GM21737 (cell line): ENCODE measurements around the gene TMEM132D.

ENCODE experiments used
- ATAC-seq: cut with Tn5 transposase; IDR thresholded peaks from one replicate; pipeline ENCODE4 v1.9.1; 2021; ENCODE audit warnings: mild to moderate bottlenecking, moderate library complexity; ENCODE audit not compliant: unreplicated experiment

TMEM132D gene

DNA sequence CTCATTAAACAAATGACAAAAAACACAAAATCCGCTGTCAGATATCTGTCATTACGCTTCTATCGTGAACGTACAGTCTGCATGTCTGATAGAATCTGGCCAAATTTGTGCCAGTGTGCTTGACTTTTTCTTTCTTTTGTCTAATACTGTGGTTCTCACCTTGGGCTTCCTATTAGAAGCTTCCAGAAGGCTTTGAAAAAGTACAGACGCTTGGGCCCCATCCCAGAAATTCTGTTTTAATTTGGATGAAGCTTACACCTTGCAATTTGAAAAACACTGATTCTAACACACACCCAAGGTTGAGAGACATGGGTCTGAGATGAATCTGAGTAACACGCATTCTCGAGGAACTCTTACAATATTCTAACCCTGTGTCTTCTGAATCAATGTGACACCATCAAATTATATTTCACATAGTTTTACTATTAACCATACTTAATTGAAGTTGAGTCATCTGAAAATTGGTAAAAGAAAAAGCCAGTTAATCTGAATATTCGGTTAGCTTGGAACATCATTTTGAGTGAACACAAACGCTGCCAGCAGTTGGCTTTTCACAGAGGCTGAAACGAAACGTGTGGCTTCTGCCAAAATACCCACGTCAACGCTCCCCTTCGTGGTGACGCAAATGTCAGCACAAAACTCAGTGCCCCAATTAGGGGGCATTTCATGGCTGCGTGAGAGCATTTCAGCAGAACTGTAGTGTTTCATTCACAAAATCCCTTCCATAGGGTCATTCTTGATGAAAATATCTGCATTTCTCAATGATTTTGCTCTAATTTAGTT is 420.5 kb downstream of the TMEM132D start:
- ATAC-seq, result no peak

DNA sequence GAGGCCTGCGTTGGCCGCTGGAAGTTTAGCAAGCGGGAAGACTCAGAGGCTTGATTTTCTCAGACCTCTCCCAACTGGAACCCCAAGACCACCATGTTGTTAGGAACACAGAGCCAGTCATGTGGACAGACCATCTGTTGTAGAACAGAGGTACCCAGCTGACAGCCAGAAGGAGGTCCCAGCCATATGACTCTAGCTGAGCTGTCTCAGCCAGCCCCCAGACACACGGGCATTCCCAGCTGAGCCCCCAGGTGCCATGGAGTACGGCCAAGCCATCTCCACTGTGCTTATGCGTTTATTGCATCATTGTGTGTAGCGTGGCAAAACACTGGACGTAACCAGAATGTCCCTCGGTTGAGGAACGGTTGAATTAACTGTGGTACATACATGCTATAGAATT is 421.9 kb downstream of the TMEM132D start:
- no peak for ATAC-seq

DNA sequence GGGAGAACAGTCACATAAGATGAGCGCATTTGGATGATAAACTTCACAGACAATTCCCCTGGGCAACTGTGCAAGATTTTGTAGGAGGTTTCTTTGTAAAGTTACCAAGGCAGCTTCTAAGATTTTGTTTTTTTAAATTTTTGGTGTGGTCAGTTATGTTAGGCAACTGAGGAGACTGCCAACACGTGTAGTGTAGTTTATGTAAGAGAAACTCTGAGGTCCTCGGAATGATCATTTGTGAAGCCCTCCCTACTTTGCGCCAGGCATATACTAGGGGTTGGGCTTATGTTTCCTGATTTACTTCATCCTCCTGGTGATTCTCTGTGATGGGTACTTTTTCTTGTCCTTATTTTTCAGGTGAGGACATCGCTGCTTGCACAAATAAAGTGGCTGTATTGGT is 433.6 kb downstream of the TMEM132D start:
- no peak for ATAC-seq

DNA sequence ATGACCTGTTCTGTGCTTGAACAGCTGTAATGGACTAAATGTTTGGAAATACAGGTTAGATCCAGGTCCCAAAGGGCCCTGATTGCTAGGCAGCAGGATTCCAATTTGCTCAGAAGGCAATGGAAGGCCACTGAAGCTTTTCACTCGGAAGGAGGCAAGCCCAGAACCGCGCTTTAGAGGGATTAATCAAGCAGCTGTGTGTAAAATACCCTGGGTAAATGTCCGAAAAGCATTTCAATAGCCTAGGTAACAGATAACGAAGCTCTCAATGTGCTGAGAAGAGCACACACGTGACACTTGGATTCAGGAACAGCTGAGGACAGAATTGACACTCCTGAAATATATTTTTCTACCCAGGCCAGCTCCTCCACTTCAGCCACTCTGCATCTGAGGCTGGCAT is 436.1 kb downstream of the TMEM132D start:
- no peak for ATAC-seq

DNA sequence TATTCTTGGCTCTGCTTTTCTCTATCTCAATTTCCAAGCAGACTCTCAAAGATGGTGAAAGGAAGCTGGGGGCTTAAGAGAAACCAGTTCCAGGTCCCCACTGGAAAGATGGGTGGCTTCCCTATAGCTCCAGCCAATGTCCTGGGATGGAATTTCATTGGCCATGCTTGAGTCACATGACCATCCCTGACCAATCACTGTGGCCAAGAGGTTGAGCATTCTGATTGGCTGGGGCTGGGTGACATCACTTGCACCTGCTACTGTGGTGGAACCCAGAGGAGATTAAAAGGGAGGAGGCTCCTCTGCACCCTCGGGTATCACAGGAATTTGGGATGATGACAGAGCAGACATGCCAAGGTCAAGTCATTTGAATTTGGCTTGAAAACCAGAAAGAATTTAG is 436.5 kb downstream of the TMEM132D start:
- ATAC-seq, result no peak

DNA sequence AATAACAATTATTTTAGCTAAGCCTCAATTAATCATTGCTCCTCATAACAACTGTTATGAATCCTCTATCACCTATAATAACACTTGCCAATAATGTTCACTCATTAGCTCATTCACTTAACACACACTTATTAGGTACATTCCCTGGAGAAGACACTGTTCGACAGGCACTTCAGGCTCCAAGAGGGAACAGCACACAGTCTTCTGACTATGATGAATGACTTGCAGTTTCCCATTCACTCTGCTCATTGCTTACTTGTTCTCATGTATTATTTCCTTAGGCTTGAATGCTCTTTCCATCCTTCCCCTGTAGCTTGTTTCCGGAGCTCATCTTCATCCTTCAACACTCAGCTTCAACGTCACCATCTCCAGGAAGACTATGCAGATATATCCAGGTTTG is 437.3 kb downstream of the TMEM132D start:
- no peak for ATAC-seq

DNA sequence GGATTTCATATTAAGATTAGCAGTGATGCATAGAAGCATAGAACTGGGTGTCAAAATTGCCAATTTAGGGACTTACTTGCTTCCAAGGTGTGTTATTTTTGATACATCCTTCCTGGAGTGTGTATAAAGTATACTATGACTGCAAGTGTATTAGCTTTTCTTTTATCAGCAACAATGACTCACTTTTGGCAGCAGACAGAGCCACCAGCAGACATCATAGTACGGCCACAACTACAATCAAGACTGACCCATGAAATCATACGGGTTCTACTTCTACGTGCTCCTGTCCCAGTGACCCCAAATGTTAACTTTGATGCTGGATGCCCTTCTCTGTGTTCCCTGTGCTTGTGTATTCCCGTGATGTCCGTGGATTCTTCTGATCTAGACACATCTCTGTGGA is 443.9 kb downstream of the TMEM132D start:
- no peak for ATAC-seq

DNA sequence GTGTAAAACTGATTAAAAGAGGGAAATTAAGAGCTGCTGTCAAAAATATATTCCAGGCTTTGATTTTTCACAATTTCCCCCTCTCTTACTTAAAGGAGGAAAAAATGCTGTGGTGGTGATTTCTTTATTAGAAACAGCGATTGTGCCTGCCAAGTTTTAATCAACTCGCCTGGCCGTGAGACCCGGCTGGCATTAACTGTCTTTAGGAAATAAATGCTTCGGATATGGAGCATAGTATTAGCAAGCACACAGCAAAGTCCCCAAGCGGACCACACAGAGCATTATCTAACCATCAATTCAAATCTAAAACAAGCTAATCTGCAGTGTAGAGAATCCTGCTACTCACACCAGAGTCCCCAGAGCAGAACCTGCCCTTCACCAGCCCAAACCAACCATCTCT is 457.1 kb downstream of the TMEM132D start:
- no peak for ATAC-seq

DNA sequence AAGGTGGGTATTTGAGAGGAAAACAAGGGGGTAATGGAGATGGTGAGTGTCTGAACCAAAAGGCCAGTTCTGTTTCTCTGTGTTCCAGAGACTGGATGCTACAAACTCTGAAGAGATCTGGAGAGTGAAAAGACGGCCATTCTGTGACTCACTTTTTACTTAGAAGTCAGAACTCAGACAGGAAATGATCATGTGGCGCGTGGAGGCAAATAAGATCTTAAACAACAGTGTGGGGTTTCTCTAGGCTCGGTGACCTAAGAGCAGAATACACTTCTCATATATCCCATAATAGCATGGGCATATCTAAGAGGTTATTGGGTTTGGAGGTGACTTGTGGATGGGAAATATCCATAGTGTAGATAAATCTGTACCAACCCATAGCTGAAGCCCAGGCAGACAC is 463.5 kb downstream of the TMEM132D start:
- no peak for ATAC-seq

DNA sequence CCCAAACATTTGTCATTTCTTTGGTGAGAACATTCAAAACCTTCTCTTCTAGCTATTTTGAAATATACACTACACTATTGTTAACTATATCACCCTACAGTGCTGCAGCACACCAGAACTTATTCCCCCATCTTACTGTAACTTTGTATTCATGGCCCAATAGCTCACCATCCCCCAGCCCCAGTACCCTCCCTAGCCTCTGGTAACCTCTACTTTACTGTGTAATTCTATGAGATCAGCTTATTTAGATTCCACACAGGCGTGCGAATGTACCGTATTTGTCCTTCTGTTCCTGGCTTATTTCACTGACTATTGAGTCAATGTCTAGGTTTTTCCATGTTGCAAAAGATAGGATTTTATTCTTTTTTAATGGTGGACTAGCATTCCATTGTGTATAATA is 469.0 kb downstream of the TMEM132D start:
- ATAC-seq, result no peak

DNA sequence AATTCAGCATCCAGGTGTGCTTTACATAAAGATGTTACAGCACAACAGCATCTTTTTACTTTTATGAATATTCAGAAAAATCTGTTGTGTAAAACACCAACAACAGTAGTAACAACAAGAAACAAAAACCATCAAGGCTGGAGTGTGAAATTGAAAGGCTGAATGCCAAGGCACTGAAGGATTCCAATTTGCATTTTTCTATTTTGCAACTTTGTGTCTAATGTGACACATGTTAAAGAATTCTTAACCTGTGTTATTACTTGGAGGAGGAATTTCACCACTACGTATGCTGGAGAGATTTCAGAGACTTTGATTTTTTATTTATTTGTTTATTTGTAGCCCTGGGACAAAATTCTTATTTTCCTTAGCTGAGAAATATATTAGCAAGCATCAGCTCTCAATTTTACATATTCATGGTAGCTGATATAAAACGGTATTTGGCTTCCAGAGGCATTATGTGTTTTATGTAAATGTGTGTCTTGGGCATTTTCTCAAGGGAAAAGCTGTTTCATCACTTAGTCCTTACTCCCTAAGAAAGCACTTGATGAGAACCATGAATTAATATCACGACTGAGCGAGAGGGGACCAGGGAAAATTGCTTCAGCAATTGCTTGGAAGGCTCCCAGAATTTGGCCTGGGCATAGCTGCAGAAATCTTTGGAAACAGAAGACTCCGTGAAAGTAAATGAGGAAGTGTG is 475.4 kb downstream of the TMEM132D start:
- ATAC-seq, result no peak

DNA sequence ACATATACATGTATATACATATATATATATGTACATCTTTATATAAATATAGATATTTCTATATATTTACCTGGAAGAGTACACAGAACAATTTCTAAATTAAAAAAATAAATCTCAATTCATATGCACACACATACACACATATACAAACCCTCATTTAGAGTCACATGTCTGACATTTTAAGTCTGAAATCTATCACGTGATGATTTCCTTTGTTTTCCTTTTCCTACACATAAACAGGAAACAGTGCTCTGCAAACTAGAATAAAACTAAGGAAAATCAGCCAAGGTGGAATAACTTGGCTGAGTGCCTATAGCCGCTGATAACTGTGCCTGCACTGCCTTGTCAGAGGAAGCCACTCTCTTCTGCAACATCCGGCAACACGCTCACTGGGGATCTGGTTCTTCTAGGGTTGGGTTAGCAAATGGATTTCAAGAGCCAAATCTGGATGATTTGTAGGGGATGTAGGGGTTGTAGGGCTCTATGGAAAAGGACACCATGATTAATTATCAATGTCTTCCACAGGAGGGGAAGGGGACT is 480.7 kb downstream of the TMEM132D start:
- ATAC-seq, result no peak

DNA sequence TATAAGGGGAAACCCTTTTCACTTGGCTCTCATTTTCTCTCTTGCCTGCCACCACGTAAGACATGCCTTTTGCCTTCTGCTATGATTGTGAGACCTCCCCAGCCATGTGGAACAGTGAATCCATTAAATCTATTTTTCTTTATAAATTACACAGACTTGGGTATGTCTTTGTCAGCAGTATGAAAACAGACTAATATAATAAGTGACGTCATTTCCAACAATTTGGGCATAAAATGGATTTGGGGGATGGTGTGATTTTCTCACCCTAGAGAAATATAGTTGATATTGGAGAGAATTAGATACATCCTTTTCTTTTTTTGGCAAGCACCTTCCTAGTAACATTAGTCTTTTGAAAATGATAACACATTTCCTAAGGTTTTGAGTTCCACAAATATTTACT is 490.5 kb downstream of the TMEM132D start:
- ATAC-seq, result no peak

DNA sequence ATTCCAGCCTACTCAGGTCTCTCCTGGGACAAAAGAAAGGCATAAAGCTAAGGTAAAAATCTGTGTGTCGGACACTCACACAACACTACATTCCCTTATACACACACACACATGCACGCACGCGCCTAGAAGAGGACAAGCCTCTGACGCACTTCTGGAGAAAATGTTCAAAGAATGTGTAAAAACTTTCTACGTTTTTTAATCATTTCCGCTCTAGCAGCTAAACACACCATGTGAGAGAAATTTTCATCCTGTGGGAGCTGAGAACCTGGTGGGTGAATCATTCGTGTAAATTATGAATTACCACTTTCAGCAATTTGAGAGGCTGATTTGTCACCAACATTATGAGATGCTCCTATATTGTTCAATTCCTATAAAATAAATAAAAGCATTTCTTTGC is 494.5 kb downstream of the TMEM132D start:
- ATAC-seq, result no peak

DNA sequence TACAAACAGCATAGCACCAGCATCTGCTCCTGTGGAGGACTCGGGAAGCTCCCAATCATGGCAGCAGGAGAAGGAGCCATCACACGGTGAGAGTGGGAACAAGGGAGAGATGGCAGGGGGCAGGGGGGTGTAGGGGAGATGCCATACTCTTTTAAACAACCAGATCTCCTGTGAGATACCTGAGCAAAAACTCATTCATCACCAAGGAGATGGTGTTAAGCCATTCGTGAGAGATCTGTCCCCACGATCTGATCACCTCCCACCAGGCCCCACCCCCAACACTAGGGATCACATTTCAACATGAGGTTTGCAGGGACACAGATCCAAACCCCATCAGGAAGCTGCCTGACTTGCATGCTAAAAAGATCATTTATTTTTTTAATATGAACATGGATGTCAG is 499.3 kb downstream of the TMEM132D start:
- no peak for ATAC-seq

DNA sequence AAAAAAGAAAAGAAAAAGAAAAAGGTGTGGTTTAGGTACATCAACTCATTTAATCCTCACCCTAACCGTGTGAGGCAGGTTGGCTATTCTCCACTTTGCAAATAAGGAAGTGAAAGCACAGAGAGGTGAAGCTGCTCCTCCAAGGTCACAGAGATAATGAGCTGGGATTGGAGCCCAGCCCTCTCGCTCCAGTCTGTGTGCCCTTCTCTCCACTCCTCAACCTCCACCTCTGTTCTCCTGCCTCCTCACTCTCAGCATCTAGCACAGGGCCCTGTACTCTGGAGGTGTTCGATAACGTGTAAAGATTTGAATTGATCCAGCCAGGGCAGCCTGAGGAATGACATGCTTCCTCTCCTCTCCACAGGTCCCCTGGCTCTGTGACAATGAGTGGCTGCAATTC is 502.3 kb downstream of the TMEM132D start:
- no peak for ATAC-seq

DNA sequence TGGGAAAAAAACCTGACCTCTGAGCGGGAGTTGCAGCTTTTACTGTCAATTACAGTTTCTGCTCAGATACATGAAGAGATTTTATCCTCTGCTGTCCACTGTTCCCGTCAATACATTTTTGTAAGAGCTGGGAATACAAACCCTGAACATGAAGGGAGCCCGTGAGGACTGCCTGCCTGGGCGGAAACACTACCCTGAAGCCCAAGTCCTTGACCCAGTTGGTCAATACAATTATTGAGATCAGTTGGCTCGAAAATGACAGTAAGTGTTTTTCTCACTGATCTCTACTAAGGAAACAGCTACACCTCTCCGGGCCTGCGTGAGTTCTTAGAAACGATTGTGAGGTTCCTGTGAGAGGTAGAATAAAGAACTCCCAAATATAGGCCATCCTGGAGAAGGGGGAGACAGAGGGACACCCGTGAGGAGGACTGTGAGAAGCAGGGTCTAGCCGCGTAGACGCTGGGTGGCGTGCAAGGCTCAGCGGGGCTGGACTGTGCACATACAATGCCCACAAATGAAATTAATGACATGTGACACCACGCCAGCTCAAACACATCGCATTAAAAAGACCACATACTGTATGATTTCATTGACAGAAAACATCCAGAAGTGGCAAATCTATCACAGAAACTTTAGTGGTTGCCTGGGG is 509.5 kb downstream of the TMEM132D start:
- ATAC-seq, result no peak

DNA sequence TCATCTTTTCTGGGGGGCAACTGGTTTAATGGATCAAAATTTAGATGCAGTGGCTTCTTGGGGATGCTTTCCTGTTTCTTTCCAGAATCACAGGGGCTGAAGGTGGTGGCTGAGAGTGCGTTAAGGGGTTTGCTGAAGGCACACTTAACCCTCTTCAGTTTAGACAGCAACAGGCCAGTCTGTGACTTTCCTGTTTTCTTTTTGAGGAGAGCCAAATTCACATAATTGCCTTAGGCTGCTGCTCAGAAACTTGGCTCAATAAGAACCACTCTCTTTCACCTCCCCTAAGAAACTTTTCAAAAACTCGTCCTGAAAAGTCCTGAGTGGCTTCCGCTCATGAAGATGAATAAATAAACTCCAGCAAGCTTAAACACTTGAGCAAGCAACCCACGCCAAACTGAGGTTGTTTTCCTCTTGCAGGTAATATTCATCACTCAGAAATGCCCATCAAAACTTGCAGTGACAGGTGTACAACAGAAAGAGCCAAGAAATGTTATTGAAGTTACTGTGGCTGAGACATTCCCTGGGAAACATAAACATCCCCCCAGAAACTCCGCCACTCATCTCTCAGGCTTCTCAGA is 510.4 kb downstream of the TMEM132D start:
- ATAC-seq, result no peak

DNA sequence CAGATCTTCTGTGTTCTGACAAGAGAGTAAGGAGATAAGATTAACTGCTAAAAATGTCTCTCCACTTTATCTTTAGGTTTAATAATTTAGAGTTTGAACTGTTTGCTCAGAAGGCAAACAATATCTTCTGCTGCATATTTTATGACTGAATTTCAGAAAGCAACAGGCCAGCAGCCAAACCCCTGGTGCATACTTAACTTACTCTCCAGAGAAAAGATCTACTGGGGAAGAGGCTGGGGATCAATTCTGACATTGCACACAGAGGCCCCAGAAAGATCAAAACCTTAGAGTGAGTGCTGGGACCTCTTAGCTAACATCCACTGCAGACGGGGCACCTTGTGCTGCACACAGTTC is 518.2 kb downstream of the TMEM132D start:
- ATAC-seq, result no peak

DNA sequence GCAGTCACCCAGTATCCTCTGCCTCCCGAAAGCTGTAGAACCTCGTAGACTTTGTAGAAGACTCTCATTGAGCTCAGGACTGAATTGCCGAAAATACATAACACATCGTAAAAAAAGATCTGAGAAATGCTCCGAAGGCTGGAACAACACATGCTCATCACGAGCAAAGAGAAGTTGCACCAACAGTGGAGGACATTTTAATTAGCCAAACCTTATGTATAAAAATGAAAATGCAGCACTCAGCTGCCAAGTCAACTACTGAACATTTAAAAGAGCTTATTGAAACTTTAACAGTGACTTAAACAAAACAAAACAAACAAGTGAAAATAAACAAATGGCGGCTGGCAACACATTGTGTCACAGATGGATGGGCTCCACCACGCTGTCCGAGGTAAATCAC is 519.9 kb downstream of the TMEM132D start:
- ATAC-seq, result no peak

DNA sequence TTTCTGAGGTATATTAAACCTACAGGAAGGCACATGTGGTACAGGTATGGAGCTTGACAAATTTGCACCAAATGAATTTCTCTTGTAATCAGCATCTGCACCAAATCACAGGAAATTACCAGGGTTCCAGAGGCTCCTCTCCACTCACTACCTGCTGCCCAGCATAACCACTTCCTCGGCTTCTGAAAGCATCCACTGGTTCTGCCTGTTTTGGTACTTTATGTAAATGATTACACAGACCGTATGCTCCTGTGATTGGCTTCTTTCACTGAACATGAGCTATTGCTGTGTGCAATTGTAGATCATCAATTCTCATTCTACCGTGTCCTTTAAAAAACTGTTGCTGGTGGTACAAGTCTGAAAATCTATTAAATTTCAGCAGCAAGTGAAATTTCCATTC is 522.1 kb downstream of the TMEM132D start:
- ATAC-seq, result no peak
